ENCODE results near the gene MEGF11.

Gene MEGF11

GRCh38 chr15:66134284-66134683 is 119.3 kb downstream of the MEGF11 start:
- Mint-ChIP-seq H3K36me3 (no peaks in the 10 kb centered on the region), H3K27ac (no peak overlapping the region), H3K9me3 (no peaks in the 10 kb centered on the region), H3K4me3 (no peak overlapping the region), H3K4me1 (peaks cover 15% of the 10 kb centered on the region), H3K27me3 (peaks cover 43% of the 10 kb centered on the region)
- no peak for DNase-seq
- CTCF ChIA-PET, result no interaction called here

- H3K27ac Mint-ChIP-seq, result no peak overlapping the region
- CTCF ChIA-PET, result interaction anchor here (0.7 kb wide), 1 partner anchor 341 kb away, joined by 3 read pairs; no protein-coding TSS in a partner anchor
- no peak for DNase-seq
- peaks cover 48% of the 10 kb centered on the region for H3K27me3 Mint-ChIP-seq
- H3K4me1 Mint-ChIP-seq, result peaks cover 15% of the 10 kb centered on the region
- H3K36me3 Mint-ChIP-seq, result no peaks in the 10 kb centered on the region
- no peak overlapping the region for H3K4me3 Mint-ChIP-seq
- no peaks in the 10 kb centered on the region for H3K9me3 Mint-ChIP-seq
Measured at GRCh38 chr15:66133247-66133885, 120.2 kb downstream of the MEGF11 start.

- DNase-seq, result no peak
- peaks cover 49% of the 10 kb centered on the region for H3K27me3 Mint-ChIP-seq
- H3K4me1 Mint-ChIP-seq, result peaks cover 15% of the 10 kb centered on the region
- CTCF ChIA-PET, result no interaction called here
- no peaks in the 10 kb centered on the region for H3K9me3 Mint-ChIP-seq
- H3K36me3 Mint-ChIP-seq, result no peaks in the 10 kb centered on the region
- H3K27ac Mint-ChIP-seq, result no peak overlapping the region
- no peak overlapping the region for H3K4me3 Mint-ChIP-seq
Measured at GRCh38 chr15:66132251-66132816, 121.2 kb downstream of the MEGF11 start.

- Mint-ChIP-seq H3K4me1 (peaks cover 15% of the 10 kb centered on the region), H3K36me3 (no peaks in the 10 kb centered on the region), H3K27ac (no peak overlapping the region), H3K4me3 (no peak overlapping the region), H3K9me3 (no peaks in the 10 kb centered on the region), H3K27me3 (peaks cover 52% of the 10 kb centered on the region)
- CTCF ChIA-PET, result no interaction called here
- DNase-seq, result no peak
Measured at GRCh38 chr15:66131831-66132230, 121.7 kb downstream of the MEGF11 start.

GRCh38 chr15:66131200-66131599 is 122.3 kb downstream of the MEGF11 start:
- Mint-ChIP-seq H3K36me3 (no peaks in the 10 kb centered on the region), H3K9me3 (no peaks in the 10 kb centered on the region), H3K4me3 (no peak overlapping the region), H3K27me3 (peaks cover 51% of the 10 kb centered on the region), H3K4me1 (peaks cover 15% of the 10 kb centered on the region), H3K27ac (no peak overlapping the region)
- CTCF ChIA-PET, result no interaction called here
- no peak for DNase-seq

GRCh38 chr15:66130496-66131034 is 123.0 kb downstream of the MEGF11 start:
- no peak for DNase-seq
- CTCF ChIA-PET, result no interaction called here
- Mint-ChIP-seq H3K4me3 (no peak overlapping the region), H3K9me3 (no peaks in the 10 kb centered on the region), H3K27ac (no peak overlapping the region), H3K36me3 (no peaks in the 10 kb centered on the region), H3K27me3 (peaks cover 45% of the 10 kb centered on the region), H3K4me1 (peaks cover 8% of the 10 kb centered on the region)

GRCh38 chr15:66129586-66129985 is 124.0 kb downstream of the MEGF11 start:
- no peak overlapping the region for H3K4me3 Mint-ChIP-seq
- H3K9me3 Mint-ChIP-seq, result no peaks in the 10 kb centered on the region
- DNase-seq, result no peak

GRCh38 chr15:66128116-66128680 is 125.4 kb downstream of the MEGF11 start:
- no peak overlapping the region for H3K4me3 Mint-ChIP-seq
- no peaks in the 10 kb centered on the region for H3K4me1 Mint-ChIP-seq
- no peaks in the 10 kb centered on the region for H3K36me3 Mint-ChIP-seq
- no peaks in the 10 kb centered on the region for H3K9me3 Mint-ChIP-seq
- CTCF ChIA-PET, result no interaction called here
- no peak for DNase-seq
- no peak overlapping the region for H3K27ac Mint-ChIP-seq
- peaks cover 46% of the 10 kb centered on the region for H3K27me3 Mint-ChIP-seq

More at GRCh38 chr15:66129586-66129985, 124.0 kb downstream of the MEGF11 start:
- no peak overlapping the region for H3K27ac Mint-ChIP-seq
- CTCF ChIA-PET, result no interaction called here
- no peaks in the 10 kb centered on the region for H3K36me3 Mint-ChIP-seq
- peaks cover 41% of the 10 kb centered on the region for H3K27me3 Mint-ChIP-seq
- no peaks in the 10 kb centered on the region for H3K4me1 Mint-ChIP-seq

GRCh38 chr15:66126456-66126855 is 127.1 kb downstream of the MEGF11 start:
- peaks cover 43% of the 10 kb centered on the region for H3K27me3 Mint-ChIP-seq
- DNase-seq, result no peak
- no peaks in the 10 kb centered on the region for H3K36me3 Mint-ChIP-seq
- H3K9me3 Mint-ChIP-seq, result no peaks in the 10 kb centered on the region
- CTCF ChIA-PET, result no interaction called here
- no peaks in the 10 kb centered on the region for H3K4me1 Mint-ChIP-seq
- H3K27ac Mint-ChIP-seq, result no peak overlapping the region
- H3K4me3 Mint-ChIP-seq, result no peak overlapping the region

- Mint-ChIP-seq H3K36me3 (no peaks in the 10 kb centered on the region), H3K4me1 (no peaks in the 10 kb centered on the region), H3K4me3 (no peak overlapping the region), H3K9me3 (no peaks in the 10 kb centered on the region), H3K27ac (no peak overlapping the region), H3K27me3 (peaks cover 42% of the 10 kb centered on the region)
- DNase-seq, result no peak
- CTCF ChIA-PET, result no interaction called here
Measured at GRCh38 chr15:66126031-66126441, 127.5 kb downstream of the MEGF11 start.

GRCh38 chr15:66124651-66125050 is 128.9 kb downstream of the MEGF11 start:
- no peak for DNase-seq
- no peak overlapping the region for H3K4me3 Mint-ChIP-seq
- CTCF ChIA-PET, result no interaction called here
- H3K27ac Mint-ChIP-seq, result no peak overlapping the region
- H3K36me3 Mint-ChIP-seq, result no peaks in the 10 kb centered on the region
- H3K4me1 Mint-ChIP-seq, result no peaks in the 10 kb centered on the region
- peaks cover 37% of the 10 kb centered on the region for H3K27me3 Mint-ChIP-seq
- H3K9me3 Mint-ChIP-seq, result no peaks in the 10 kb centered on the region

- CTCF ChIA-PET, result no interaction called here
- Mint-ChIP-seq H3K4me3 (no peak overlapping the region), H3K9me3 (no peaks in the 10 kb centered on the region), H3K27ac (no peak overlapping the region), H3K4me1 (no peaks in the 10 kb centered on the region), H3K36me3 (no peaks in the 10 kb centered on the region), H3K27me3 (peaks cover 35% of the 10 kb centered on the region)
- no peak for DNase-seq
Measured at GRCh38 chr15:66123799-66124198, 129.8 kb downstream of the MEGF11 start.

GRCh38 chr15:66120422-66120821 is 133.1 kb downstream of the MEGF11 start:
- DNase-seq, result no peak

GRCh38 chr15:66117841-66118240 is 135.7 kb downstream of the MEGF11 start:
- H3K4me1 Mint-ChIP-seq, result peaks cover 24% of the 10 kb centered on the region
- no peaks in the 10 kb centered on the region for H3K36me3 Mint-ChIP-seq
- DNase-seq, result no peak
- CTCF ChIA-PET, result no interaction called here
- no peak overlapping the region for H3K4me3 Mint-ChIP-seq
- no peak overlapping the region for H3K27ac Mint-ChIP-seq
- peaks cover 31% of the 10 kb centered on the region for H3K27me3 Mint-ChIP-seq
- H3K9me3 Mint-ChIP-seq, result no peaks in the 10 kb centered on the region

More at GRCh38 chr15:66120422-66120821, 133.1 kb downstream of the MEGF11 start:
- CTCF ChIA-PET, result no interaction called here
- Mint-ChIP-seq H3K27ac (no peak overlapping the region), H3K4me3 (no peak overlapping the region), H3K9me3 (no peaks in the 10 kb centered on the region), H3K27me3 (peaks cover 23% of the 10 kb centered on the region), H3K4me1 (peaks cover 17% of the 10 kb centered on the region), H3K36me3 (no peaks in the 10 kb centered on the region)
